CD4-positive, CD25-positive, alpha-beta regulatory T cell (primary cell): ENCODE data around the gene WNT7B. TPM values are rescaled to one million over a fixed set of nuclear protein-coding genes. Genes with fewer than 3 reads are reported as not detected.

Experiments used
- ATAC-seq, 2 donors: fragments of 150-1000 bp; cut with Tn5 transposase; one replicate each; pipeline ENCODE4 v1.10.0; 2021; ENCODE audit warnings: low read depth in 2 of 2, moderate number of reproducible peaks in 2 of 2, moderate library complexity in 1 of 2
- DNase-seq, 3 donors: peaks; one replicate each; pipeline versions ENCODE4 v3.0.0 to v3.0.0-alpha.2; 2012 to 2022; ENCODE audit warnings: mixed read lengths in 1 of 3
- H3K27ac ChIP-seq: one replicate; pipeline ENCODE4 v1.7.0; 2013; ENCODE audit warnings: mild to moderate bottlenecking, low read length; ENCODE audit not compliant: insufficient read depth, poor library complexity, severe bottlenecking
- H3K27me3 ChIP-seq: one replicate; pipeline ENCODE4 v1.7.0; 2013; ENCODE audit warnings: low read length; ENCODE audit not compliant: control insufficient read depth, insufficient read depth
- H3K36me3 ChIP-seq: one replicate; pipeline ENCODE4 v1.7.0; 2013; ENCODE audit warnings: mild to moderate bottlenecking, low read length, moderate library complexity; ENCODE audit not compliant: control insufficient read depth, insufficient read depth
- H3K4me1 ChIP-seq: 2 replicates; pipeline ENCODE4 v1.7.0; 2013; ENCODE audit warnings: mild to moderate bottlenecking, low read length; ENCODE audit not compliant: insufficient read depth, control insufficient read depth, poor library complexity, severe bottlenecking
- H3K4me3 ChIP-seq: one replicate; pipeline ENCODE4 v1.7.0; 2013; ENCODE audit warnings: low read depth, mild to moderate bottlenecking, low read length, moderate library complexity
- H3K9me3 ChIP-seq, 2 experiments: 1 replicate in 1 of 2; 2 replicates in 1 of 2; pipeline ENCODE4 v1.7.0; 2013; ENCODE audit warnings: low read length in 2 of 2, mild to moderate bottlenecking in 1 of 2, moderate library complexity in 1 of 2; ENCODE audit not compliant: control insufficient read depth in 2 of 2
- H3K27ac Mint-ChIP-seq, 3 donors: one replicate each; pipeline ENCODE4 v1.8.0; 2020 to 2022; ENCODE audit warnings: mild to moderate bottlenecking in 3 of 3, mixed read lengths in 3 of 3, moderate library complexity in 2 of 3
- H3K27me3 Mint-ChIP-seq: one replicate; pipeline ENCODE4 v1.8.0; 2022; ENCODE audit warnings: mild to moderate bottlenecking, mixed read lengths
- H3K36me3 Mint-ChIP-seq: one replicate; pipeline ENCODE4 v1.8.0; 2020; ENCODE audit warnings: mixed read lengths
- H3K4me1 Mint-ChIP-seq, 4 donors: one replicate each; pipeline ENCODE4 v1.8.0; 2020 to 2022; ENCODE audit warnings: mixed read lengths in 4 of 4, mild to moderate bottlenecking in 1 of 4
- H3K4me3 Mint-ChIP-seq, 4 donors: one replicate each; pipeline ENCODE4 v1.8.0; 2020 to 2022; ENCODE audit warnings: mild to moderate bottlenecking in 4 of 4, mixed read lengths in 4 of 4, moderate library complexity in 3 of 4
- H3K9me3 Mint-ChIP-seq, 7 donors: one replicate each; pipeline ENCODE4 v1.8.0; 2020 to 2022; ENCODE audit warnings: mixed read lengths in 7 of 7, mild to moderate bottlenecking in 3 of 7, moderate library complexity in 2 of 7
- polyA plus RNA-seq, 4 donors: library from polyadenylated mRNA; unstranded; fragments of 300-500 nt; fragmentation: Illumina TruSeq; gene quantifications; one replicate each; pipeline ENCODE4 v1.2.3, GENCODE V29; 2021
- total RNA-seq: library from RNA; stranded (reverse); gene quantifications from one replicate; pipeline ENCODE4 v1.2.3, GENCODE V29; 2022

Gene WNT7B
- total and polyA plus RNA-seq, 5 donors from 2014 or later: not detected

DNA sequence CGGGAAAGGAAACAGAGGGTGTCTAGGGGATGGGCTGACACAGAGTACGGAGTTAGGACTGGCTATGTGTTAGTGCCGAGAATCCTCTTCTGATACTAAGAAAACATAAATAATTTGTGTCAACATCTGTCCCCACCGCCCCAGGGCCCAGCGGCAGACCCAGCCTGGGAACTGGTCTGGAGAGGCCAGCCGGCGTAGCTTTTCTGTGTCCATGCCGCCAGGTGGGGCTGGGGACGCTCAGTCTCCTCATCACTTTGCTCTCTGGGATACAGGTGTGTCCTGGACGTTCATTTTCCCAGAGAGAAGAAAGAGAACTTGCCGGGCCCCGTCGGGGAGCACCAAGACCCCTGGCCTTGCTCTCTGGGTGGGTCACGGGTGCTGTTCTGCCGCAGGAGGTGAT, 54.7 kb downstream of the WNT7B start:
- no peak for ATAC-seq
- Mint-ChIP-seq H3K4me1 (no peaks in the 10 kb centered on the region), H3K9me3 (no peaks in the 10 kb centered on the region), H3K4me3 (no peak overlapping the region), H3K36me3 (no peaks in the 10 kb centered on the region), H3K27me3 (no peaks in the 10 kb centered on the region), H3K27ac (no peak overlapping the region)
- DNase-seq: no peak
- no peaks in the 10 kb centered on the region for H3K4me1 ChIP-seq
- no peaks in the 10 kb centered on the region for H3K36me3 ChIP-seq
- H3K4me3 ChIP-seq: no peak overlapping the region
- H3K9me3 ChIP-seq: no peaks in the 10 kb centered on the region
- no peaks in the 10 kb centered on the region for H3K27me3 ChIP-seq
- no peak overlapping the region for H3K27ac ChIP-seq

DNA sequence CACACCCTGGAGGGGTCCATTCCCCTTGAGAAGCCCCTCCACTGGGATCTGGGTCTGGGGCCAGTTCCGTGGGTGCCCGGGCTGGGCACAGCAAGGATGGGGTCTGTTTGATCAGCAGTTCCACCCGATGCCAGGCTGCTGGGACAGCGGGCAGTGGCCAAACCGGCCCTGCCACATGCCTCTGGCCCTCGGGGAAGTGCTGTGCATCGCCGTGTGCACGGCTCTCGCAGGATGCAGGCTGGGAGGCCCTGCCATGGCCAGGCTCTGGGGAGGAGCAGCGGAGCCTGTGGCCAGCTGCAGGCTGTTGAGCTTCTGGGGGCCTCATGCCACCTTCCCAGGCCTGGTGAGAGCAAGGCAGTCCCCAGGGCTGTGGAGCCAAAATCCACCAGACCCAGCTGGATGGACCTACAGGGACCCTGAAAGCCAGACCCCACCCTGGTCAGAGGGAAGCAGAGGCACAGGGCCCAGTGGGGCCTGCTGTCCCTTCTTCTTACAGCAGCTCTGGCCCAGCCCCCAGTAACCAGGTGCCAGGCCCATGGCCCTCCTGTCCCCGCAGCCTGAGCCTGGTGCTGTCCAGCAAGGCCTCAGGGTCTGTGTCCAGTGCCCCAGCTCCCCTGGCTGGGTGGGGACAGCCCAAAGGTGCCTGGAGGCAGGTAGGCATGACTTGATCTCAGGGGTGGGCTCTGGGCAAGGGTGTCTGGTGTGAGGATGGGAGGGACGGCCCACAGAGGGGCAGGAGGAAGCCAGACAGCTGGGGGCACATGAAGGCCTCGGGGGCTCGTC, 57.3 kb downstream of the WNT7B start:
- Mint-ChIP-seq H3K27ac (no peak overlapping the region), H3K4me1 (no peaks in the 10 kb centered on the region), H3K4me3 (no peak overlapping the region), H3K27me3 (no peaks in the 10 kb centered on the region), H3K36me3 (no peaks in the 10 kb centered on the region), H3K9me3 (no peaks in the 10 kb centered on the region)
- no peaks in the 10 kb centered on the region for H3K36me3 ChIP-seq
- H3K27ac ChIP-seq: no peak overlapping the region
- H3K4me3 ChIP-seq: no peak overlapping the region
- H3K4me1 ChIP-seq: no peaks in the 10 kb centered on the region
- DNase-seq (no peak), ATAC-seq (no peak)
- no peaks in the 10 kb centered on the region for H3K27me3 ChIP-seq
- no peaks in the 10 kb centered on the region for H3K9me3 ChIP-seq

DNA sequence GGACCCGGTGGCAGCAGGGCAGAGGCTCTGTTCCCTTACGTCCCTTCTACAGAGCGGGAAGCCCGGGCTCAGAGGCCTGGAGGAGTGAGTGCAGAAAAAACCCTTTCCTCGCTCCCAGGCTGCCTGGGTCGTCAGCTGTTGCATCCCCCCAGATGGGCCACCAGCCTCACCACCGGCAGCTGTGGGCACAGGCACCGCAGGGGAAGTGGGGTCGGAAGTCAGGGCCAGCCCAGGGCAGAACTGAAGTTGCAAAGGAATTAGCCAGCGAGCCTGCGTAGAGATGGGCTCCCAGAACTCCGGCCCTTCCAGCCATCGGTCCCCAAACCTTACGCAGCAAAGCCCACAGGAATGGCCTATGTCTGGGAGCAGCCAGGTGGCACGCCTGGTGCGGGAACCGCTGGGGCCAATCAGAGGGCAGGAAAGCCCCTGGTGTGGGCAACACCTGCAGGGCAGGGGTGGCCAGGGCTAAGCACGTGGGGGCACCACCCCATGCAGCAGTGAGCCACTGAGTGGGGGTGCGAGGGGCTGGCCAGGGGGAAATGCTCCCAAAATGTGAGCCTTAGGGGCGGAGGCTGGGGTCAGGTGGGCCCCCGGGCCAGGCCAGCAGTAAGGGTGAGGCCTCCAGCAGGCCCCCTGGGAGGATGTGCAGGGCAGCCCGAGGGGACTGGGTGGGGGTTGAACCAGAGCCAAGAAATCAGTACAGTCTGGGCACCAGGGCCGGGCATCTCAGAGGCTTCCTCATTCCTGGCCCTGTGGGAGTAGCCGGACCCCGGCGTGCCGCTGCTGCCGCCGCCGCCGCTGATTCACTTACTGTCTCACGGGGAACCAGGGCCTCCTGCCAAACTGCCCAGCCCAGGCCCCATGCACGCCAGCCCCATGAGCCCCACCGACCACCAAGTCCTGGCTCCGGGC, 58.2 kb downstream of the WNT7B start:
- Histone ChIP-seq H3K27ac (no peak overlapping the region), H3K4me3 (no peak overlapping the region), H3K36me3 (no peaks in the 10 kb centered on the region), H3K4me1 (no peaks in the 10 kb centered on the region), H3K27me3 (no peaks in the 10 kb centered on the region), H3K9me3 (no peaks in the 10 kb centered on the region)
- no peak overlapping the region for H3K27ac Mint-ChIP-seq
- H3K36me3 Mint-ChIP-seq: no peaks in the 10 kb centered on the region
- no peaks in the 10 kb centered on the region for H3K4me1 Mint-ChIP-seq
- no peaks in the 10 kb centered on the region for H3K27me3 Mint-ChIP-seq
- DNase-seq (no peak), ATAC-seq (no peak)
- H3K4me3 Mint-ChIP-seq: no peak overlapping the region
- no peaks in the 10 kb centered on the region for H3K9me3 Mint-ChIP-seq

DNA sequence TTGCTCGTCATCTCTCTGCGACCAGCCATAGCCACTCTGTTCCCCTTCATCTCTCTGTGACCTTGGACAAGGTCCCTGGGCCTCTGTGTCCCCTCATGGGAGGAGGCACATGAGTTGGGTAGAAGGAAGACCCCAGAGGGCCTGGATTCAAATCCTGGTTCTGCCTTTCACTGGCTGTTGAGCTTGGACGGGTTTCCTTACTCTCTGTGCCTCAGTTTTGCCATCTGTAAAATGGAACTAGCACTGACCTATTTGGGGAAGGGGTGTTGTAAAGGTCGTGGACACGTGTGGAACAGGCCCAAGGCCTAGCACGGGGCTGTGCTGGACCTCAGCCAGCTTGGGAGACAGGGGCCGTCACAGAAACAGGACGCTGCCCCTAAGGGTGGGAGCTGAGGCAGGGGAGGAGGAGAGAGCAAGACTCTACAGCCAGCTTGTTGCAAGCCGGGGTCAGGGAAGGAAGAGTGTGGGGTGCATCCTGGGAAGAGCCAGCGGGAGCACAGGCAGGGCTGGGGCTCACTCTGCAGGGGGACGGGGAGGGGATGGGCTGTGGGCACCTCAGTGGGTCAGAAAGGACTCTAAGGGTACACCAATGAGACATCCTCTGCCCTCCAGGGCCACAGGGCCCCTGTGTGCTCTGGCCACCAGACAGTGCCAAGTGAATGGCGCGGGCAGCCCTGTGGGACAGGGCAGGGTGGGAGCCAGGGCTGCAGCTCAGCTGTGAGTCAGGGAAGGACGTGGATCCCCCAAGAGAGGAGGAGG, 59.1 kb downstream of the WNT7B start:
- Mint-ChIP-seq H3K27me3 (no peaks in the 10 kb centered on the region), H3K27ac (no peak overlapping the region), H3K9me3 (no peaks in the 10 kb centered on the region), H3K36me3 (no peaks in the 10 kb centered on the region), H3K4me1 (no peaks in the 10 kb centered on the region), H3K4me3 (no peak overlapping the region)
- no peaks in the 10 kb centered on the region for H3K36me3 ChIP-seq
- no peaks in the 10 kb centered on the region for H3K4me1 ChIP-seq
- no peaks in the 10 kb centered on the region for H3K27me3 ChIP-seq
- no peak for DNase-seq
- no peak for ATAC-seq
- H3K9me3 ChIP-seq: no peaks in the 10 kb centered on the region
- no peak overlapping the region for H3K4me3 ChIP-seq
- no peak overlapping the region for H3K27ac ChIP-seq

DNA sequence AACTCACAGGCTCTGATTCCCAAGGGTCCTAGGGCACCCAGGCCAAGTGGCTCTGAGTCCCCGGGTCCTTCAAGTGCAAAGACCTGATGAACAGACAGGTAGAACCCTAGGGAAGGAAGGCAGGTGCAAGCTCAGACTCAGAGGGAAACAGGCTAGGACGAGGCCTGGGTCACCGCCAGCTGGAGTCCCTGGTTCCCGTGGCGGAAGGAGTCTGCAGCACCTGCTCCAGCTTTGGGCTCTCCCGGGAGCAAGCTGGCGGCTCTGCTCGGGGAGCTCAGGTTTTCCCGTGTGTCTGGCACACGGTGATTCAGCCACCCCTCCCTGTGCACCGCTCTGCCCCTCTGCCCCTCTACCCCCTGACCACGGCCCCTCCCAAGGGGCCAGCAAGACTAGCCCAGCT, 59.8 kb downstream of the WNT7B start:
- no peaks in the 10 kb centered on the region for H3K9me3 ChIP-seq
- no peaks in the 10 kb centered on the region for H3K27me3 ChIP-seq
- H3K4me3 Mint-ChIP-seq: no peak overlapping the region
- DNase-seq: no peak
- H3K27ac Mint-ChIP-seq: no peak overlapping the region
- ATAC-seq: no peak
- no peaks in the 10 kb centered on the region for H3K9me3 Mint-ChIP-seq
- H3K27ac ChIP-seq: no peak overlapping the region
- H3K36me3 Mint-ChIP-seq: no peaks in the 10 kb centered on the region
- H3K36me3 ChIP-seq: no peaks in the 10 kb centered on the region
- no peaks in the 10 kb centered on the region for H3K4me1 Mint-ChIP-seq
- no peak overlapping the region for H3K4me3 ChIP-seq
- H3K27me3 Mint-ChIP-seq: no peaks in the 10 kb centered on the region
- no peaks in the 10 kb centered on the region for H3K4me1 ChIP-seq

DNA sequence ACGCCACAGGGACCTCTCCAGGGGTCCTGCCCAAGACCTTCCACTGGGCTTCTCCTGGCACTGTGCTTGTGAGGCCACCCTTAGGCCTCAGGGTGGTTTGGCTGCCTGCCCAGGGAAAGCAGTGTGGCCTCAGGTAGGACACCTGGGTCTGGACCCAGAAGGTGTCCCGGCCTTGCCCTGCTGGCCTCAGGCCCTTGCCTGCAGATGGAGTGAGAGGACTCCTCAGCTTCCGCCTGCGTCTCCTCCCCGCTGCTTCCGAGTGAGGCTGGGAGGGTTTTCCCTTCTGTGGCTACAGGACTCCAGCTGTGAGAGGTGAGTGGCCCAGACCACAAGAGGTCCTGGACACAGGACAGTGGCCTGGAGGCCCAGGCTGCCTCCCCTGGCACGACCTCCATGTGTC, 60.4 kb downstream of the WNT7B start:
- no peak overlapping the region for H3K27ac ChIP-seq
- H3K9me3 ChIP-seq: no peaks in the 10 kb centered on the region
- H3K27me3 ChIP-seq: no peaks in the 10 kb centered on the region
- H3K9me3 Mint-ChIP-seq: no peaks in the 10 kb centered on the region
- no peaks in the 10 kb centered on the region for H3K4me1 Mint-ChIP-seq
- no peaks in the 10 kb centered on the region for H3K36me3 Mint-ChIP-seq
- H3K27ac Mint-ChIP-seq: no peak overlapping the region
- H3K4me3 ChIP-seq: no peak overlapping the region
- H3K36me3 ChIP-seq: no peaks in the 10 kb centered on the region
- ATAC-seq (no peak), DNase-seq (no peak)
- H3K4me3 Mint-ChIP-seq: no peak overlapping the region
- no peaks in the 10 kb centered on the region for H3K4me1 ChIP-seq
- H3K27me3 Mint-ChIP-seq: no peaks in the 10 kb centered on the region

DNA sequence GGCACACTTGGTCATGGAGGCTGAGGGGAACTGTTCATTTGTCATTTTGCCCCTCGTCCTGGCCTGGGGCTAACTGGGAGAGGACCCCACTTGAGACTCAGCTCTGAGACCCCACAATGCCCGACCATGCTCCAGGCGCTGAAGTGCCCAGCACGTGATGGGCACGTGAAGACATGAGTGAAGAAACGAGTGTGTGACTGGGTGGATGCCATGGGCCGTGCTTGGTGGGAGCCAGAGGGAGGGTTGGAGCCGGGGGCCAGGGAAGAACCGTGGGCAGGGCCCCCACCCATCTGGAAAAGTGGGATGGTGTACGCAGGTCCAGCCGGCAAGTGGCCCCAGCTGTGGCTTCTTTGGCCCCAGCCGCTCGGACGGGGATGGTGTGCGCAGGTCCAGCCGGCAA, 61.1 kb downstream of the WNT7B start:
- H3K27me3 Mint-ChIP-seq: no peaks in the 10 kb centered on the region
- H3K27ac Mint-ChIP-seq: no peak overlapping the region
- Histone ChIP-seq H3K36me3 (no peaks in the 10 kb centered on the region), H3K9me3 (no peaks in the 10 kb centered on the region), H3K27me3 (no peaks in the 10 kb centered on the region), H3K4me1 (no peaks in the 10 kb centered on the region), H3K4me3 (no peak overlapping the region), H3K27ac (no peak overlapping the region)
- ATAC-seq: no peak
- no peaks in the 10 kb centered on the region for H3K4me1 Mint-ChIP-seq
- no peak for DNase-seq
- no peaks in the 10 kb centered on the region for H3K36me3 Mint-ChIP-seq
- H3K4me3 Mint-ChIP-seq: no peak overlapping the region
- no peaks in the 10 kb centered on the region for H3K9me3 Mint-ChIP-seq
